GM12892 (cell line): ENCODE measurements around the gene KCNK2.

ENCODE experiments used
- POLR2A ChIP-seq: IDR thresholded peaks from 2 replicates; pipeline ENCODE4 v1.6.1; 2011; ENCODE audit warnings: low read depth, low read length, control low read depth
- TAF1 ChIP-seq: IDR thresholded peaks from 2 replicates; pipeline ENCODE4 v1.6.1; 2011; ENCODE audit warnings: low read depth, mild to moderate bottlenecking, control low read depth, low read length, borderline replicate concordance

GRCh38 chr1:215114154-215114933 lies 31.8 kb downstream of the KCNK2 start:
- TF ChIP-seq POLR2A, result no peak
- no peak for TF ChIP-seq TAF1
